GM11168 (cell line): ENCODE data around the gene ALKBH1.
"Not testable (repeated sequence)": the region's sequence is repeated elsewhere in the genome, so short reads cannot be mapped to it uniquely, and the experiment has no call there.

ENCODE experiments used
- in situ Hi-C: fragments of 300-500 bp; cut with MboI; formaldehyde crosslinking; loops from one replicate; pipeline ENCODE4 v1.12.0; 2022; ENCODE audit warnings: low sequenced_read_pairs; ENCODE audit not compliant: unreplicated experiment

The ALKBH1 gene, protein sequence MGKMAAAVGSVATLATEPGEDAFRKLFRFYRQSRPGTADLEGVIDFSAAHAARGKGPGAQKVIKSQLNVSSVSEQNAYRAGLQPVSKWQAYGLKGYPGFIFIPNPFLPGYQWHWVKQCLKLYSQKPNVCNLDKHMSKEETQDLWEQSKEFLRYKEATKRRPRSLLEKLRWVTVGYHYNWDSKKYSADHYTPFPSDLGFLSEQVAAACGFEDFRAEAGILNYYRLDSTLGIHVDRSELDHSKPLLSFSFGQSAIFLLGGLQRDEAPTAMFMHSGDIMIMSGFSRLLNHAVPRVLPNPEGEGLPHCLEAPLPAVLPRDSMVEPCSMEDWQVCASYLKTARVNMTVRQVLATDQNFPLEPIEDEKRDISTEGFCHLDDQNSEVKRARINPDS

DNA sequence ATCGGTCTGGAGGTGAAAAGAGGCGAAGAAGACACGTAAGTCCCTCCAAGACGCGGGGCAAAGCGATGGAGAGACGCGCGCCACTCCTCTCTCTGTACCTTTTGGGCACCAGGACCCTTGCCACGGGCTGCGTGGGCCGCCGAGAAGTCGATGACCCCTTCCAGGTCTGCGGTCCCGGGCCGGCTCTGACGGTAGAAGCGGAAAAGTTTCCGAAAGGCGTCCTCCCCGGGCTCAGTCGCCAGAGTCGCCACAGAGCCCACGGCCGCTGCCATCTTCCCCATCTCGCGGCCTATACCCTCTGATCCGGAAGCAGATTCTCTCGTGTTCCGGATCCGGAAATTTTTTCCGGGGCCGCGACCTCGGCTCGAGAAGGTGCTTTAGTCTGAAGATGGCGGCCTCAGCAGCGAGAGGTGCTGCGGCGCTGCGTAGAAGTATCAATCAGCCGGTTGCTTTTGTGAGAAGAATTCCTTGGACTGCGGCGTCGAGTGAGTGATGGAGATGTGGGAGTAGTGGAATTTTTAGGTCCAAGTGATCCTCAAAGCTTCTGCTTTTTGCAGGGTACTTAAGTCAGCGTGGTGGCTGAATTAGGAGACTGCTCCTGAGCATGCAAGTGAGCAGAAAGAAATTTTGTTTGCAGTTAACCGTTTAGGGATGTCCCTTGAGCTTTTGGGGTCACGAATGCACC lies at the start of gene ALKBH1, which contains the start of gene SLIRP:
Gene ALKBH1, minus strand, starts transcription at position 300 of the 685 bp plus-strand sequence. Its CDS starts 19 bp downstream, at position 281.
Gene SLIRP, plus strand, starts transcription at position 380 of the 685 bp plus-strand sequence. Its CDS starts 9 bp downstream, at position 389.
- in situ Hi-C loops, result loop anchor here (5.0 kb wide), 1 partner anchor 36 kb away; no protein-coding TSS in a partner anchor

DNA sequence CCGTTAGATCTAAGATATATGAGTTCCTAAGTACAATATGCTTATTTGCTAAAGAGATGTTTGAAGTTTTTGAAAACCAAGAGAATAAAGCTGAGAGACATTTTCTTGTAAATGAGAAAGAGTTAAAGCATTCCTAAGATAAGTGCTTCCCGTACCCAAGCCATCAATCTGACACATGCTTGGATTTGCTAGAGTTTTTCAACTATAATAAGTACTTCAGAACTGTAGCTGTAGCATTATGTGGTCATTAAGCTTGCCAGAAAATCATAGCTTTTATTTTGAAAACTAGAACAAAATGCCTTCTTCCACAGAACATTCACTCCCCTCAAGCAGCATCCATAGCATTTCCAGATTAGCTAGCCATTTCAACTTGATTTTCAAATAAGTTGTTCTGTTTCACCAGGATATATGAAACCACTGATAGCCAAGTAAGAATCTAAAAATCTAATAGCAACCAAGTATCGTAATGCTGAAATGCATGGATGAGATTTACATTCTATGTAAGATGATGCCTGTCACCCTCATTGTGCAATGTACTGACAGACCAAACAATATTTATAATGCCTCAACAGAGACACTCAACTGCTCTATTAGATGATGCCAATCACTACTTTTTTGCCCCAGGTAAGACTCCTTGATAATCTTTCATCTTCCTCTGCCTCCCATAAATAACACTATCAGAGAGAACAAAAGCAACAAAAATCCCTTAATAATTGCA lies 45.1 kb upstream of the ALKBH1 start:
- in situ Hi-C loops, result no loop called here

DNA sequence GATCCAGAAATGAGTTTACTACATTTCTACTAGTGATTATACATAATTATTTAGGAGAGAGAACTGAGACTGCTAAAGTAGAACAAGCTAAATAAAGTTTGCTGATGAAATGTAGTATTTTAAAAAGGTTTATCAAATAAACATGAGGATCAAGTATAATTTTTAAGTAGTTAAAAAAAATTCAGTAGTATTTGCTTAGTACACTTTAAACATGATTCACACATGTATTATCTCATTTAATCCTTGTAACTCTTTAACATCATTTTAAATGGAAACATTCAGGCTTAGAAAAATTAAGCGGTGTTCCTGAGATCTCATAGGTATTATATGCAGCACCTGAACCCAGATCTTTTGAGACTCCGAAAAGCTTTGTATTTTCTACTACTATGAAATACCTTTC lies 44.4 kb upstream of the ALKBH1 start:
- in situ Hi-C loops, result no loop called here

DNA sequence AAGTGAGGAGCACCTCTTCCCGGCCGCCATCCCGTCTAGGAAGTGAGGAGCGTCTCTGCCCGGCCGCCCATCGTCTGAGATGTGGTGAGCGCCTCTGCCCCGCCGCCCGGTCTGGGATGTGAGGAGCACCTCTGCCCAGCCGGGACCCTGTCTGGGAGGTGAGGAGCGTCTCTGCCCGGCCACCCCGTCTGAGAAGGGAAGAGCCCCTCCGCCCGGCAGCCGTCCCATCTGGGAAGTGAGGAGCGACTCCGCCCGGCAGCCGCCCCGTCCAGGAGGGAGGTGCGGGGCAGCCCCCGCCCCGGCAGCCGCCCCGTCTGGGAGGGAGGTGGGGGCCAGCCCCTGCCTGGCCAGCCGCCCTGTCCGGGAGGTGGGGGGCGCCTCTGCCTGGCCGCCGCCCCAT lies 39.6 kb upstream of the ALKBH1 start:
- in situ Hi-C loops, result not testable (repeated sequence)

DNA sequence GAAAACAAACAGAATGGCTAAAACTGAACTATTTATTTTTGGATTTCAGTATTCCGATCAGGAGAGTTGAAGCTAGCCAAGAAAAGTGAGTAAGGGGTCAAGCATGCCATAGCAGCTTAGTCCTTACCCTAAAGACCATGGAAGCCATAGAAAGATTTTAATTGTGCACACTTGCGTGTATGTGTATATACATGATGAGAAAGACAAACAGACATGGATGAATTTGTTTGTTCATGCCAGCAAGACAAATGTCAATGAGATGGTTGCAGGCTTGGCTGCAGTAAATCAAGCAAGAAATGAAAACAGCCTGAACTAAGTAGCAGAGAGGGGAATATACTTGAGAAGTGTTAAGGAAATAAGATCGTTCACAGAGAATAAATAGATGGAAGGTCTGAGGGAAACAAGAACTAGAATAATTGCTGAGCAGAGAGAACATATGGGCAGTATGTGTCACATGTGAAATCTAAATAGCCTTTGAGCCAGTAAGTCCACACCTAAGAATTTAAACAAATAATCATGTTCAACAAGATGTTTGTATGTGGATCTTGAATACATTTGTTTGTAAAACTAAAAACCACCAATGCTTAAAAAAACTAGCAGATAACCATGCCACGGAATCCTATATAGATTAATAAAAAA lies 38.4 kb upstream of the ALKBH1 start:
- in situ Hi-C loops, result no loop called here

DNA sequence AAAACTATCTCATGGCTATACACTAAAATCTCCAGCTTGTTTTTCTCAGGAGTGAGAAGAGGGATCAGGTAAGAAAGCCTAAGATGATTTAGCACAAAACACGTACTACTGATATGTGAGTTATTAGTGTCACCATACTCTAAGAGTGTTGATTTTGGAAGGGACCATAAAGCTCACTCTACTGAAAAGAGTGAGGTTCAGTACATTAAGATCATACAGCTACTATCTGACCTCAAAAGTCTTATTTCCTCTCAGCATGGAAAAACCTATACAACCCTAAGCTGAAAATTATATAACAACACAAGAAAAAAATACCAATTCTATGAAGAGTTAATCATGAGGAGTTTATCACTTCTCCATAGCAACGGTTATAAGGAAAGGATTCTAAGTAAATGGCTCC lies 33.6 kb upstream of the ALKBH1 start:
- in situ Hi-C loops, result no loop called here

DNA sequence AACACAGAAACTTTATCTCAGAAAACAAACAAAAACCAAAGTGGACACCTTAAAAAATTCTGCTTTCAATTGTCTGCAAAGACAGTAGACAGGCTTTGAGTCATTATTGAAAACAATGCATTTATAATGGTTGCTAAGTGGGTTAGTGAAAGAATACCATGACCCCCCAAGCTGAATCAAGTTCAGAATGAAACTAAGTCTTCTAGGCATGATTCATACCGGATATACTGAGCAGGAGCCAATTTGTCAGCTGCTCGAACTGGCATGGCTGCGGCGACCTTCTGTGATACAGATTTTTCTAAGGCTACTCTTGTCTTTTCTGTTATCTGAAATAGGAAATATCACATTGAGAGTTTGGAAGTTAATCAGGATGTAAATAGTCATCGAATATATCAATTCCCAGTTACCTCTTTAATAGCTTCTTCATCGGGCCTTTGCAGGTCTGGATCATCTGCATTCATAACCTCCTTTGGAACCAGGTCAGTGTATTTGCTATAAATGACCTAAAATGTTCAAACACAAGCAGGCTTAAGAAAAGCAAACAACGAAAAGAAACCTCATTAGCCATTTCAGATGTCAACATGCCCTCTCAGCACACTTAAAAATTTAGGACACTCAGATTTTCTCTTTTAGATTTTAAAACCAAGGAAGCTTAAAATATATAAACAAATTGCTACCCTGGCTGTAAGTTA lies 30.9 kb upstream of the ALKBH1 start:
- in situ Hi-C loops, result no loop called here

DNA sequence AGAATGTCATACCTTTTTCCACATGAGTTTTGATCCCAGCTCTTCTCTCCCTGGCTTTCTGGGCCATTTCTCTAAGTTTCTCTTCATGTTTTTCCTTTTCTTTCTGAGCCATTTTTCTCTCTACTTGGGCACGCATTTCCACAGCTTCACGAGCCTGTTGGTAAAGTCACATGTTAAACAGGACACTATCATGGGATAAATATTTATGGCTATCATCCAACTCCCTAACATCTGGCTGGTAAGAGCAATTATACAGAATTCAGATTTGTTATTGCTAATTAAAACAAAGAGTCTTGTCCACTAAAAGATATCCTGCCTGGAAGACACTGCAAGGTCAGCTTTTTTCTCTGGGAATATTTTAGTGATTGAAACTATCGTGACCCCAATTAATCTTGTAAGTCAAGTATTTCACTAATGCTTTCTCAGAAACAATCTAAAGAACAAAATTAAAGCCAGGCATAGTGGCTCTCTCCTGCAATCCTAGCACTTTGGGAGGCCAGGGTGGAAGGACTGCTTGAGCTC lies 23.2 kb upstream of the ALKBH1 start:
- in situ Hi-C loops, result no loop called here

DNA sequence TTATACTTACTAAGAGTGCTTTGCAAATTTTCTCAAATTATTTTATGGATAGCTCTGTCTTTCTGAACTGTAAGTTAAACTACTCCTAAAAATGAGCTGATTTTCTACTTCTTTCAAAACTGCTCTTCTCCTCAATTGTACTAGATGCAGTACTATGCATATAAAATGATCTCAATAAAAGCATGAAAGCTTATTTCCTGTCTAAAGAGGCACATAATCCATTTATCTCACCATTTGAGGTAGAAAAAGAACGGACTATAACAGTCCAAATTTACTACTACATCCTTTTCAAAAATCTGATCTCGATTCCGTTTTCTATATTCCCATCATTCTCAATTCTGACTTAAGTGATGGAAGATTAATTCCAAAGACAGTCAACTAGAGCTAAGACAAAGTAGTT lies 14.5 kb upstream of the ALKBH1 start:
- in situ Hi-C loops, result no loop called here

DNA sequence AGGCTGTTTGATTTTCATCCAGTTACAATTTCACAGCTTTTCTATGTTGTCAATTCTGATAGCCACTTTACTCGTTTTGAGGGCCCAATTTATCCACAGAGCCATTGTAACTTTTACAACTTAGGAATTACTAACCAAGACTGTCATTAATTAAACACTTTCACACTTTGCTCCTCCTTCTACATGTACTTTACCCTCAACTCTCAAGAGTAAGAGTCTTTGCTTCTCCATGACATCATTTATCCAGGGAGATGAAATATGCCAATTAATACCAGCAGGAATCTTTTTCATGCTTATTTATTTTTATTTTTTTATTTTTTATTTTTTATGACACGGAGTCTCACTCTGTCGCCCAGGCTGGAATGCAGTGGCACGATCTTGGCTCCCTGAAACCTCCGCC lies 13.6 kb upstream of the ALKBH1 start:
- in situ Hi-C loops, result no loop called here

DNA sequence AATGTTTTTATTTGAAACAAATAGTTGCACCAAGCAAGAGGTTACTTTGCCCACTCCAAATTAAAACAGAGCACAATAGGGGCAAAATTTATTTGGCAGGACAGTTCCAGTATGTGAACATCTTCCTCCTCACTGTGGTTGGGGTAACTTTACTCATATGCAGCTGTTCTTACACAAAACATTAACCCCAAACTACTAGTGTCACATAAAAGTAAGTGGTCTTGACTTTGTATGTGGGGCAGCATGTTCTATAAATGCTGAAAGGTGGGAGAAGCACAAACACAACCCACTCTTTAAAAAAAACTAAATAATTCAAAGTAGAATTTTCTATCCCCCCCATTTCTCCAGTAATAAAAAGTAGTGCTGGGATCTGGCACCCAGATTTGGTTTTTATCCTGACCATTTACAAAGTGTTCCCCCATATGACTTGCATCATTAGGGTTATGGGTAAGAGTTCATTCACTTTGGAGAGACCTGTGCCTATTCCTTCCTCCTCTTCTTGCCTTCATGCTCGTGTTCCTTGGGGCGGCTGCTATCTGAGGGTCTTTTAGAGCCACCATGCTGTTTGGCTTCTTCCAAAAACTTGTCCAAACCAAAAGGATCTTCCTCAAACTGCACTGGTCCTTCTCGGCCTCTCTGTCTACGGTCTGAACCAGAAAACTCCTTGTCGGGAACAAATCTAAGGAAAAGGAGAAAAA lies 9.9 kb upstream of the ALKBH1 start:
- in situ Hi-C loops, result no loop called here

DNA sequence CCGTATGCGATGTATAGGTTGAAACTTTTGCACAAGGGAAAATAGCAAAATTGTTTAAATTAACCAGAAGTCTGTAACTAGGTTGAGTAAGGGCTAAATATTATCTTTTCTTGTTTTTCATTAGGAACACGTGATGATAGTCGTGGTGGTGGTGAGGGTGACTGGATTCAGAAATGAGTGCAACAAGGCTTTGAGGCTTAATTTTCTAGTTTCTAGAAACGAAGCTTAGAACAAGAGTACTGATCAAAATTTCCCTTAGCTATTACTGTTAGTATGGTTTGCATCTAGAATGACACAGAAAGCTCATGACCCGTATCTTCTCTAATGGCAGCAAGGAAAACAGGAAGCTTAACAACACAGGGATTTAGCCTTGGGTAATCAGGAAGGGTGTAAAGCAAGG lies 7.1 kb upstream of the ALKBH1 start:
- in situ Hi-C loops, result no loop called here

DNA sequence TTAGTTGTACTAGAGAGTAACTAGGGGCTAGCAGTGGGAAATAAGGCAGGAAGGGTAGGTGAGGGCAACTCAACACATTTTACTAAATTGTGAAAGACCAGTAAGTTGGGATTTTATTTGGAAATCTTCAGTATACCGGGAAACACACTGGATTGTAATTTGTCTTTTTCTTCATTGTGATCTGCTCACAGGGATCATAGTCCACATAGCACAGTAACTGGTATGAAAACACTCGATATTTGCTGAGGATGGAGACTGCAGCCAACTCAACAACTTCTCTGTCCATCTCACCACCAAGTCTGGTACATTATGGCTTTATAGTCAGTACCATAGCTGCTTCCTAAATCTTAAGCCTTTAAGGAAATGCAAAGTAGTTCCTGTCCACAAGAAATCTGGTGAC lies 2.5 kb upstream of the ALKBH1 start:
- in situ Hi-C loops, result no loop called here

DNA sequence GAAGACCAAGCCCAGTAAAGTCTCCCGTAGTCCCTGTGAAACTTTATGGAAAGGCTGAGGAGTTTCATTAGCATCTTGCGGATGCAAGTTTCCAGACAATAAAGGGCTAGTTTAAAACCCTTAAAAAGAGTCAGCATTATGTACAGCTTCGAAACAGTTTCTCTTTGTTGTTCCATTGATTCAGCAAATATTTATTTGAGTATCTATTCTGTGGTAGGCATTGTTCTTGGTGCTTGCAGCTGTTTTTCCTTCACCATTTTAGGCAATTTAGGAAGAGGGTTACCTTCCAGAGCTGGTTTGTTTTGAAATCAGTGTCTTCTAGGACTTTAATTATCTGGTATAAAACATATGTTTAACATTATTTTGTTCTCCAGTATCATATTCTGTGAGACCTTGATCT lies 1.6 kb upstream of the ALKBH1 start:
- in situ Hi-C loops, result loop anchor here (5.0 kb wide), 1 partner anchor 37 kb away; no protein-coding TSS in a partner anchor

DNA sequence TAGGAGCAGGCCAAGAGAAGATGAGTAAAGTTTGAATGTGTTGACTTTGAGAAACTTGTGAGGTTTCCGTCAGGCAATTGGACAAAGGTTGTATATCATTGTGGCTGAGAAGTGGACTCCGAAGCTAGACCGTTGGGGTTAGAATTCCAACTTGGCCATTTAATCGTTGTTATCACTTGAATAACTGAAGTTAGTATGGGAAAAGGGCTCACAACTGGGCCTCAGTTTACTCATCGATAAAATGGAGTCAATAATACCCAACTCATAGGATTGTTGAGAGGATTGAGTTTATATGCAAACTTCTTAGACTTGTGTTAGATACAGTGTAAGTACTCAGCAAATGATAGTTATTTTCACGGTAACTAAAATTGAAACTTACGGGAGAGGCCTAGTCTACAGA lies 926 bp upstream of the ALKBH1 start:
- in situ Hi-C loops, result loop anchor here (5.0 kb wide), 1 partner anchor 36 kb away; no protein-coding TSS in a partner anchor

DNA sequence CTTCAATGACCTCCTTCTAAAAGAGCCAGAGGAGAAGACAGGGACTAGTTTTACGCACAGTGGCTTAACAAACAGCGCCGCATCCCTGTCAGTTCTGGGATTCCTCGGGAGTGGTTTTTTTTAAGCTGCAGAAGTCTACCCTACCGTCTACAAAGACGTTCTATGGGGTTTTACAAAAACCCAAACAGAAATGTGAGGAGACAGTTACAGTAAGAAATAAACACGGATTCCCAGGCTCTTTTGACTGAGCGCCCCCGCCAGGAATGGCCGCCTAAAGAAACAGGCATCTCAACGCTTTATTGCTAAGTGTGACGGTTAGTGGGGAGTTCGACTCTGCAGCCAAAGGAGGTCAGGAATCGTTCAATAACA lies 484 bp downstream of the ALKBH1 start:
- in situ Hi-C loops, result loop anchor here (5.0 kb wide), 1 partner anchor 35 kb away; no protein-coding TSS in a partner anchor

DNA sequence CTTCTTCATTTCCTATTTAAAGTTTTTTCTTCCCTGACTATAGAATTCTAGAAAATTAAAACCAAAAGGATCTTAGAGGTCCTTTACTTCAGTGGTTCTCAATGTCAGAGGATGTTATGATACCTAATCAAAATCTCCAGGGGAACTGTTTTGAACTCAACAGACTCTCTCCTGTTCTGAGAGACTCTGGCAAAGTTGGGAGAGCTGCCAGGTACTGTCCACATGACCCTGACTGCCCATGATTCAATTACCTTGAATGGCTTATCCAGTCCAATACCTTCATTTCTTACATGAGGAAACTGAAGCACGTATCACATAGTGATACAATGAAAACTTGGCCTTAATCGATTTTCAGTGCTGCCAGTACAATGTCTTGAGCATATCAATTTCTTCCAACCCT lies 16.6 kb downstream of the ALKBH1 start:
- in situ Hi-C loops, result no loop called here

DNA sequence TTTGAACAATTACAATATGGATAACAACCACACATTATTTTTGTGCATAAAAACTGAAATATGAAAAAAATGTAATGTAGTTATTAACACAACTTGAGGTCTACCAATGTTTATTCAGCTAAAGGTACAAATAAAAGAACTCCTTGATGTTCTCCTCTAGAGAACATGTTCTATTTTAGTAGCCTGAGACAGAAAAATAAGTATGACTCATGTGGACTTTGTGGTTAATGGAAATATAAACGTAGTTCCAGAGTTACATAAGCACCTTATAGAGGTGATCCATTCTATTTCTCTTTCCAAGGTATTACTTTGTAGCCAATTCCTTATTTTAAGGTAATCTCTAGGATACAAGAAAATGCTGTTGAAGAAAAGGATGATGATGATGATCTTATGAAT lies 25.7 kb downstream of the ALKBH1 start:
- in situ Hi-C loops, result no loop called here
